K562 (cell line): ENCODE results near the gene SCYL1. TPM values are rescaled to one million over a fixed set of nuclear protein-coding genes. Genes with fewer than 3 reads are reported as not detected.

Source experiments
- ATAC-seq: fragments of 200-7000 bp; cut with Tn5 transposase; 3 replicates; pipeline ENCODE4 v1.9.1; 2020; ENCODE audit warnings: moderate library complexity
- BruUV-seq: library from RNA; stranded (reverse); fragments of 400-500 nt; replicated peaks from 2 replicates; lab custom pipeline; 2021; lab: Mats Ljungman, UMichigan
- CTCF ChIA-PET: fragments of 300-600 bp; formaldehyde crosslinking; extraction: SDS; loops from one replicate; lab custom pipeline; 2021; ENCODE audit warnings: low intra/inter-chr PET ratio; lab: Yijun Ruan, JAX
- POLR2A ChIA-PET: fragments of 300-600, 350-650 bp; sonication (Branson Sonifier 250); formaldehyde crosslinking; extraction: SDS; loops from one replicate; lab custom pipeline; 2021; ENCODE audit warnings: antibody characterized with exemption, inconsistent platforms; lab: Yijun Ruan, JAX
- DNase-seq, 4 experiments: peaks; one replicate each; pipeline versions ENCODE4 v3.0.0 to v3.0.0-alpha.2; 2011 to 2018; ENCODE audit warnings: low spot score in 3 of 4, mixed read lengths in 3 of 4; ENCODE audit errors: extremely low read depth in 1 of 4
- FAIRE-seq: peaks from 2 replicates; lab custom pipeline; 2011; peaks lifted over from hg19 to GRCh38; lab: Jason Lieb, UNC
- H2AFZ ChIP-seq: 2 replicates; pipeline ENCODE4 v1.6.0; 2011; ENCODE audit warnings: low read depth, low read length, control low read depth, inconsistent platforms
- H3K27ac ChIP-seq: fragments of 200-600 bp; 3 replicates; pipeline ENCODE4 v1.8.0; 2011; ENCODE audit warnings: low read depth, mild to moderate bottlenecking, control low read depth, inconsistent platforms, low read length, moderate library complexity, mixed read lengths; ENCODE audit errors: extremely low read depth
- H3K27me3 ChIP-seq, 2 experiments: fragments of 300-600 bp in 1 of 2; 2 replicates in 1 of 2; 3 replicates in 1 of 2; pipeline versions ENCODE4 v1.6.0 to v1.8.0; 2011; ENCODE audit warnings: inconsistent platforms in 2 of 2, low read length in 2 of 2, mild to moderate bottlenecking in 1 of 2, mixed read lengths in 1 of 2, moderate library complexity in 1 of 2; ENCODE audit not compliant: control insufficient read depth in 2 of 2, insufficient read depth in 2 of 2
- H3K36me3 ChIP-seq: fragments of 300-600 bp; 3 replicates; pipeline ENCODE4 v1.8.0; 2011; ENCODE audit warnings: mild to moderate bottlenecking, low read length, inconsistent platforms; ENCODE audit not compliant: control insufficient read depth, insufficient read depth
- H3K4me1 ChIP-seq, 2 experiments: fragments of 200-600 bp in 1 of 2; replicated peaks in 1 of 2; 2 replicates in 1 of 2; 3 replicates in 1 of 2; pipeline versions ENCODE4 v1.5.1 to v1.8.0; 2011; ENCODE audit warnings: inconsistent platforms in 2 of 2, low read length in 2 of 2, mild to moderate bottlenecking in 1 of 2, mixed read lengths in 1 of 2, moderate library complexity in 1 of 2; ENCODE audit not compliant: control insufficient read depth in 2 of 2, insufficient read depth in 2 of 2
- H3K4me2 ChIP-seq: 2 replicates; pipeline ENCODE4 v1.6.1; 2011; ENCODE audit warnings: low read length, control low read depth, inconsistent platforms, mixed read lengths; ENCODE audit not compliant: insufficient read depth
- H3K4me3 ChIP-seq: fragments of 200-600 bp; sonication (generic), shearing (Covaris generic); 2 replicates; pipeline ENCODE4 v1.5.1; 2016; ENCODE audit warnings: control low read depth, inconsistent platforms
- H3K79me2 ChIP-seq: fragments of 200-600 bp; 3 replicates; pipeline ENCODE4 v1.8.0; 2011; ENCODE audit warnings: low read length, inconsistent platforms; ENCODE audit not compliant: control insufficient read depth, insufficient read depth
- H3K9ac ChIP-seq, 2 experiments: 2 replicates each; pipeline versions ENCODE4 v1.6.0 to v1.6.1; 2011; ENCODE audit warnings: low read depth in 2 of 2, low read length in 2 of 2, control low read depth in 1 of 2, inconsistent platforms in 1 of 2, mild to moderate bottlenecking in 1 of 2, mixed read lengths in 1 of 2; ENCODE audit not compliant: insufficient read depth in 1 of 2
- H3K9me1 ChIP-seq: one replicate; pipeline ENCODE4 v1.6.0; 2011; ENCODE audit warnings: inconsistent platforms, mild to moderate bottlenecking, low read length, moderate library complexity; ENCODE audit not compliant: control insufficient read depth, insufficient read depth
- H3K9me3 ChIP-seq: replicated peaks from 2 replicates; pipeline ENCODE4 v1.5.1; 2011; ENCODE audit warnings: low read depth, low read length, inconsistent platforms; ENCODE audit not compliant: control insufficient read depth, insufficient read depth
- H4K20me1 ChIP-seq: replicated peaks from 2 replicates; pipeline ENCODE4 v1.6.1; 2011; ENCODE audit warnings: low read length, inconsistent platforms, mixed read lengths; ENCODE audit not compliant: control insufficient read depth, insufficient read depth
- CHD4 ChIP-seq: fragments of 200-600 bp; sonication (generic); IDR thresholded peaks from 3 replicates; pipeline ENCODE4 v1.6.1; 2012; ENCODE audit warnings: low read depth, mild to moderate bottlenecking, mixed read lengths, low read length, inconsistent platforms; ENCODE audit not compliant: insufficient read depth, insufficient replicate concordance, poor library complexity, severe bottlenecking
- CREM ChIP-seq: IDR thresholded peaks from 2 replicates; pipeline ENCODE4 v1.6.1; 2014; ENCODE audit warnings: antibody characterized with exemption, low read depth
- EWSR1 ChIP-seq: fragments of 450-650 bp; IDR thresholded peaks from 2 replicates; pipeline ENCODE4 v1.6.1; 2018; ENCODE audit warnings: borderline replicate concordance, mild to moderate bottlenecking, low read depth, moderate library complexity; ENCODE audit not compliant: partially characterized antibody
- ILF3 ChIP-seq: fragments of 450-650 bp; IDR thresholded peaks from 2 replicates; pipeline ENCODE4 v1.6.1; 2018; ENCODE audit warnings: antibody characterized with exemption, mild to moderate bottlenecking, moderate library complexity, borderline replicate concordance
- PRPF4 ChIP-seq: fragments of 200-400 bp; formaldehyde crosslinking; IDR thresholded peaks from one replicate; pipeline ENCODE4 v1.6.1; 2017; ENCODE audit warnings: low read length, low read depth, mild to moderate bottlenecking; ENCODE audit not compliant: insufficient read depth, poor library complexity, severe bottlenecking
- TFAM ChIP-seq: fragments of 250-450 bp; sonication (Bioruptor Pico); conservative IDR thresholded peaks from 2 replicates; pipeline ENCODE4 v1.5.0; 2021; ENCODE audit warnings: mild to moderate bottlenecking, moderate library complexity
- WGBS: fragments of 100-300 bp; shearing (Covaris generic); methylation state at CpG from one replicate; pipeline ENCODE4 v1.1.6; 2016; ENCODE audit warnings: low coverage, mixed read lengths; ENCODE audit not compliant: insufficient coverage; ENCODE audit errors: missing lambda C conversion rate; 5-methylcytosine and 5-hydroxymethylcytosine counted together
- in situ Hi-C: fragments of 300-500 bp; cut with MboI; formaldehyde crosslinking; loops from 4 replicates; pipeline ENCODE4 v1.15.0; 2018; ENCODE audit warnings: inconsistent platforms, mixed read lengths
- intact Hi-C: fragments of 100-400 bp; cut with micrococcal nuclease; formaldehyde crosslinking; loops from 2 replicates; pipeline ENCODE4 v1.14.2; 2022
- polyA plus RNA-seq, 8 experiments: library from polyadenylated mRNA; depleted of rRNA in 4 of 8; stranded (reverse) in 5 of 8; unstranded in 3 of 8; fragments of >200 nt; fragmentation: Nextera tagmentation in 2 of 8; fragmentation: Illumina TruSeq in 1 of 8; extraction: Ambion mirVana in 2 of 8; extraction: Trizol in 1 of 8; gene quantifications; 2 replicates each; pipeline versions ENCODE4 v1.2.1 to v1.2.3, GENCODE V29; 2011 to 2014; ENCODE audit warnings: inconsistent platforms in 1 of 8, missing spikeins in 1 of 8
- total RNA-seq, 7 experiments: library from RNA; depleted of rRNA in 6 of 7; stranded (reverse); fragments of >200 nt in 6 of 7; fragmentation: Illumina TruSeq in 2 of 7; extraction: Trizol in 2 of 7; gene quantifications; 2 replicates each; pipeline versions ENCODE4 v1.2.1 to v1.2.3, GENCODE V29; 2011 to 2021; ENCODE audit warnings: low replicate concordance in 1 of 7
- TF ChIP-seq, protein P1 (sequence below): fragments of 450-650 bp; IDR thresholded peaks from 2 replicates; pipeline ENCODE4 v1.6.1; 2017; ENCODE audit warnings: antibody characterized with exemption, mild to moderate bottlenecking
- TF ChIP-seq, protein P2 (sequence below): fragments of 250-450 bp; sonication (Bioruptor Pico); IDR thresholded peaks from 2 replicates; pipeline ENCODE4 v1.4.0; 2020; ENCODE audit warnings: mild to moderate bottlenecking, moderate library complexity, borderline replicate concordance
- TF ChIP-seq, protein P3 (sequence below): sonication (generic); IDR thresholded peaks from 2 replicates; pipeline ENCODE4 v1.6.1; 2016

SCYL1 gene
- total and polyA plus RNA-seq, 9 of the 15 experiments (the other 6 are each of a cell fraction or from before 2014, with no cell fraction given) = 1.9 to 145 (median 57.6) TPM

DNA sequence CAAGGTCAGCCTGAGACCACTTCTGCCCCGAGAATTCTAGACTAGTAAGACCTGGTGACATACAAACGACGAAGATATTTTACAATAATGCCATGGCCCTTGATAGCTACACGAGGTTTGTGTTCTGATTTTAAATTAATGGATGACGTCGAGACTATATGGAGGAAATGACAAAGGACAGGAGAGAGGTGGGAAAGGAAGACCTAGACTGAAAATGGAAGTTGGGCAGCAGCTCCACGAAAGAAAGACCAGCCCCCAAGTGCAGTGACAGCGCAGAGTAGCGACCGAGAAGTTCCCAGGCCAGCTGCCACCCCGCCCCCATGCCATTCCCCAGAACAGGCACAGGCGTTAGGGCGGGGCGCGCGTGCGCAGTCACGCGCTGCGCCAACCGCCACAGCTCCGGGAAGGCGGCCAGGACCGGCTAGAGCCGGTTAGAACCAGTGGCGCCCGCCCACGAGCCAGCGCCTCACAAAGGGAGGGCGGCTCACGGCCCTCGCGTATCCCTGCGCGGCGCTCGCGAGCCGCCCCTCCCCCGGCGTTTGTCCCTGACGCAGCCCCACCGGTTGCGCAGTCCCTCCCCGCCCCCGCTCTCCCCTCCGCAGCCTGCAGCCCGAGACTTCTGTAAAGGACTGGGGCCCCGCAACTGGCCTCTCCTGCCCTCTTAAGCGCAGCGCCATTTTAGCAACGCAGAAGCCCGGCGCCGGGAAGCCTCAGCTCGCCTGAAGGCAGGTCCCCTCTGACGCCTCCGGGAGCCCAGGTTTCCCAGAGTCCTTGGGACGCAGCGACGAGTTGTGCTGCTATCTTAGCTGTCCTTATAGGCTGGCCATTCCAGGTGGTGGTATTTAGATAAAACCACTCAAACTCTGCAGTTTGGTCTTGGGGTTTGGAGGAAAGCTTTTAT is 27.5 kb upstream of the SCYL1 start:
- peaks cover 95% of the 10 kb centered on the region for H3K79me2 ChIP-seq
- H3K27ac ChIP-seq = peak overlapping the region; percentile 99
- intact Hi-C loops = loop anchor here (1.0 kb wide), 3 partner anchors 20 to 75 kb away; partner anchors contain the start of gene NEAT1
- peaks cover 33% of the 10 kb centered on the region for H4K20me1 ChIP-seq
- peak; percentile 86 to 100 (median 90) for DNase-seq
- WGBS = under 1% methylated on average over 37 of the region's 61 CpGs
- H3K27me3 ChIP-seq = no peaks in the 10 kb centered on the region
- peaks cover 34% of the 10 kb centered on the region for H3K36me3 ChIP-seq
- H3K9ac ChIP-seq = peak overlapping the region; percentile 93 to 100
- BruUV-seq = no TSS peak
- no peaks in the 10 kb centered on the region for H3K9me1 ChIP-seq
- FAIRE-seq = peak; percentile 82
- in situ Hi-C loops = no loop called here
- no peaks in the 10 kb centered on the region for H3K9me3 ChIP-seq
- H2AFZ ChIP-seq = no peak overlapping the region
- ChIA-PET CTCF (no interaction called here), POLR2A (interaction anchor here (0.6 to 27.6 kb wide), 33 partner anchors 9 to 1555 kb away, joined by 3 to 2118 read pairs (median 8); partner anchors contain the start of genes CDC42EP2, DPF2, FAM89B and FRMD8)
- ATAC-seq = peak; percentile 76
- H3K4me1 ChIP-seq = peaks cover 36 to 38% of the 10 kb centered on the region in 2 experiments
- peak overlapping the region; percentile 84 for H3K4me3 ChIP-seq
- H3K4me2 ChIP-seq = peak overlapping the region; percentile 93
- TF ChIP-seq, protein P1, sequence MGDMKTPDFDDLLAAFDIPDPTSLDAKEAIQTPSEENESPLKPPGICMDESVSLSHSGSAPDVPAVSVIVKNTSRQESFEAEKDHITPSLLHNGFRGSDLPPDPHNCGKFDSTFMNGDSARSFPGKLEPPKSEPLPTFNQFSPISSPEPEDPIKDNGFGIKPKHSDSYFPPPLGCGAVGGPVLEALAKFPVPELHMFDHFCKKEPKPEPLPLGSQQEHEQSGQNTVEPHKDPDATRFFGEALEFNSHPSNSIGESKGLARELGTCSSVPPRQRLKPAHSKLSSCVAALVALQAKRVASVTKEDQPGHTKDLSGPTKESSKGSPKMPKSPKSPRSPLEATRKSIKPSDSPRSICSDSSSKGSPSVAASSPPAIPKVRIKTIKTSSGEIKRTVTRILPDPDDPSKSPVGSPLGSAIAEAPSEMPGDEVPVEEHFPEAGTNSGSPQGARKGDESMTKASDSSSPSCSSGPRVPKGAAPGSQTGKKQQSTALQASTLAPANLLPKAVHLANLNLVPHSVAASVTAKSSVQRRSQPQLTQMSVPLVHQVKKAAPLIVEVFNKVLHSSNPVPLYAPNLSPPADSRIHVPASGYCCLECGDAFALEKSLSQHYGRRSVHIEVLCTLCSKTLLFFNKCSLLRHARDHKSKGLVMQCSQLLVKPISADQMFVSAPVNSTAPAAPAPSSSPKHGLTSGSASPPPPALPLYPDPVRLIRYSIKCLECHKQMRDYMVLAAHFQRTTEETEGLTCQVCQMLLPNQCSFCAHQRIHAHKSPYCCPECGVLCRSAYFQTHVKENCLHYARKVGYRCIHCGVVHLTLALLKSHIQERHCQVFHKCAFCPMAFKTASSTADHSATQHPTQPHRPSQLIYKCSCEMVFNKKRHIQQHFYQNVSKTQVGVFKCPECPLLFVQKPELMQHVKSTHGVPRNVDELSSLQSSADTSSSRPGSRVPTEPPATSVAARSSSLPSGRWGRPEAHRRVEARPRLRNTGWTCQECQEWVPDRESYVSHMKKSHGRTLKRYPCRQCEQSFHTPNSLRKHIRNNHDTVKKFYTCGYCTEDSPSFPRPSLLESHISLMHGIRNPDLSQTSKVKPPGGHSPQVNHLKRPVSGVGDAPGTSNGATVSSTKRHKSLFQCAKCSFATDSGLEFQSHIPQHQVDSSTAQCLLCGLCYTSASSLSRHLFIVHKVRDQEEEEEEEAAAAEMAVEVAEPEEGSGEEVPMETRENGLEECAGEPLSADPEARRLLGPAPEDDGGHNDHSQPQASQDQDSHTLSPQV = no peak
- TF ChIP-seq TFAM (CRISPR knock-in tag) (no peak), PRPF4 (peak; percentile 96), ILF3 (no peak), EWSR1 (no peak), CREM (peak; percentile 82), CHD4 (no peak)
- TF ChIP-seq, protein P2, sequence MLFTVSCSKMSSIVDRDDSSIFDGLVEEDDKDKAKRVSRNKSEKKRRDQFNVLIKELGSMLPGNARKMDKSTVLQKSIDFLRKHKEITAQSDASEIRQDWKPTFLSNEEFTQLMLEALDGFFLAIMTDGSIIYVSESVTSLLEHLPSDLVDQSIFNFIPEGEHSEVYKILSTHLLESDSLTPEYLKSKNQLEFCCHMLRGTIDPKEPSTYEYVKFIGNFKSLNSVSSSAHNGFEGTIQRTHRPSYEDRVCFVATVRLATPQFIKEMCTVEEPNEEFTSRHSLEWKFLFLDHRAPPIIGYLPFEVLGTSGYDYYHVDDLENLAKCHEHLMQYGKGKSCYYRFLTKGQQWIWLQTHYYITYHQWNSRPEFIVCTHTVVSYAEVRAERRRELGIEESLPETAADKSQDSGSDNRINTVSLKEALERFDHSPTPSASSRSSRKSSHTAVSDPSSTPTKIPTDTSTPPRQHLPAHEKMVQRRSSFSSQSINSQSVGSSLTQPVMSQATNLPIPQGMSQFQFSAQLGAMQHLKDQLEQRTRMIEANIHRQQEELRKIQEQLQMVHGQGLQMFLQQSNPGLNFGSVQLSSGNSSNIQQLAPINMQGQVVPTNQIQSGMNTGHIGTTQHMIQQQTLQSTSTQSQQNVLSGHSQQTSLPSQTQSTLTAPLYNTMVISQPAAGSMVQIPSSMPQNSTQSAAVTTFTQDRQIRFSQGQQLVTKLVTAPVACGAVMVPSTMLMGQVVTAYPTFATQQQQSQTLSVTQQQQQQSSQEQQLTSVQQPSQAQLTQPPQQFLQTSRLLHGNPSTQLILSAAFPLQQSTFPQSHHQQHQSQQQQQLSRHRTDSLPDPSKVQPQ (CRISPR knock-in tag) = no peak
- TF ChIP-seq, protein P3, sequence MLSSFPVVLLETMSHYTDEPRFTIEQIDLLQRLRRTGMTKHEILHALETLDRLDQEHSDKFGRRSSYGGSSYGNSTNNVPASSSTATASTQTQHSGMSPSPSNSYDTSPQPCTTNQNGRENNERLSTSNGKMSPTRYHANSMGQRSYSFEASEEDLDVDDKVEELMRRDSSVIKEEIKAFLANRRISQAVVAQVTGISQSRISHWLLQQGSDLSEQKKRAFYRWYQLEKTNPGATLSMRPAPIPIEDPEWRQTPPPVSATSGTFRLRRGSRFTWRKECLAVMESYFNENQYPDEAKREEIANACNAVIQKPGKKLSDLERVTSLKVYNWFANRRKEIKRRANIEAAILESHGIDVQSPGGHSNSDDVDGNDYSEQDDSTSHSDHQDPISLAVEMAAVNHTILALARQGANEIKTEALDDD = peak; percentile 24; the same call in 1 of the 2 replicates
